ENCODE measurements around the gene RSBN1L.
"Not testable (repeated sequence)": the region's sequence is repeated elsewhere in the genome, so short reads cannot be mapped to it uniquely, and the experiment has no call there.

RSBN1L gene

DNA sequence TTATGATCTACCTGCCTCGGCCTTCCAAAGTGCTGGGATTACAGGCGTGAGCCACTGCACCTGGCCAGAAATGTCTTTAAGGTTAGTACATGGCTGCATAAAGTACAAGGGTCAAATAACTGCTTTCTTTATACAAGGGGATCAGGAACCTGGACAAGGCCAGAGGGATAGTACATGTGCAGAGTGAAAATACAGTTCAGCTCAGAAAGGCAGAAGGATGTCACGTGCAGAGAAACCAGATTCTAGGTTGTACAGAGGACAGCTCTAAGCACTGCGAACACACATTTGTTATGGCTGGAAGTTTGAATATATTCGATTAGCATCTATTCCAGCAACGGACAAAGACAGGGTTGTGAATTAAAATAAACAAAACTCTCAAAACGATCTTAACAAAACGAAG, 6.0 kb upstream of the RSBN1L start:
- DNase-seq: no peak

DNA sequence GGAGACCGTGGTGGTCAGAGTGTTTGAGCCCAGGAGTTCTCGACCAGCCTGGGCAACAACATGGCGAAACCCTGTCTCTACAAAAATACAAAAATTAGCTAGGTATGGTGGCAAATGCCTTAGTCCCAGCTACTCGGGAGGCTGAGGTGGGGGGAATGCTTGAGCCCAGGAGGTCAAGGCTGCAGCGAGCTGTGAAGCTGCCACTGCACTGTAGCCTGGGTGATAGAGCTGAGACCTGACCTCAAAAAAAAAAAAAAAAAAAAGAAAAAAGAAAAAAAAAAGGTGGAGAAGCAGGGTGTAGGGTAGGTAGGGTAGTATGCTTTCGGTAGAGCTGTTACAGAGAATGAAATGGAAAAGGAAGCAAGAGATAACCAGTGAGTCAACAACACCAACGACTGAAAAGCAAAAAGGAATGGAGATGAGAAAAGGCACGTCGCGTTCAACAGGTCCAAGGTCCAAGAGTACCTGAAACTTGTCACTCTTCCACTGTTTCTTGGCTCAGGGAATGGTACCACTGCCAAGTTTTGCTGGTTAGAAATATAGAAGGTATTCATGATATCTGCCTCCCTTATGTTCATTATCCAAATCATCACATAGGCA, 4.3 kb upstream of the RSBN1L start:
- DNase-seq: no peak

DNA sequence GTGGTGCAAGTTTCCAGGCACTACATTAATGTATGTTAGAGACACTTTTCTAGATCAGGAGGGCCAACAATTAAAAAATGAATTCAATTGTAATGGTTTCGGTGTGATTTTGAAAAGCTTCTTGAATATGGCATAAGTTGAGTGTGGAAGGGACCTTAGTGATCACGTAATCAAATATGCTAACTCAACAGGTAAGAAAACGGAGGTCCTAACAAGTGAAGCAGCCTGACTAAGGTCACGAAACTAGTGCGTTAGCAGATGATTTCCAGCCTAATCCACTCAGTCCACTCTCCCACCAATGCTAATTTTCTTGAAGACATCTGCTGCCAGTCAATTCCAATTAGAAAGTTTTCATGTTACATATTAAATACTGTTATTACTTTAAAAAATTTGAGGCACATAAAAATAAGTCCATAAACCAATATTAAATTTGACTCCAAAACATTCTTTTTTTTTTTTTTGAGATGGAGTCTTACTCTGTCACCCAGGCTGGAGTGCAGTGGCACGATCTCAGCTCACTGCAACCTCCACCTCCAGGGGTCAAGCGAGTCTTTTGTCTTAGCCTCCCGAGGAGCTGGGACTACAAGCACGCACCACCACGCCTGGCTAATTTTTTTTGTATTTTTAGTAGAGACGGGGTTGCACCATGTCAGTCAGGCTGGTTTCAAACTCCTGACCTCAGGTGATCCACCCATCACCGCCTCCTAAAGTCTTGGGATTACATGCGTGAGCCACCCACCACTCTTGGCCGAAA, 2.3 kb upstream of the RSBN1L start:
- DNase-seq: peak; percentile 52

DNA sequence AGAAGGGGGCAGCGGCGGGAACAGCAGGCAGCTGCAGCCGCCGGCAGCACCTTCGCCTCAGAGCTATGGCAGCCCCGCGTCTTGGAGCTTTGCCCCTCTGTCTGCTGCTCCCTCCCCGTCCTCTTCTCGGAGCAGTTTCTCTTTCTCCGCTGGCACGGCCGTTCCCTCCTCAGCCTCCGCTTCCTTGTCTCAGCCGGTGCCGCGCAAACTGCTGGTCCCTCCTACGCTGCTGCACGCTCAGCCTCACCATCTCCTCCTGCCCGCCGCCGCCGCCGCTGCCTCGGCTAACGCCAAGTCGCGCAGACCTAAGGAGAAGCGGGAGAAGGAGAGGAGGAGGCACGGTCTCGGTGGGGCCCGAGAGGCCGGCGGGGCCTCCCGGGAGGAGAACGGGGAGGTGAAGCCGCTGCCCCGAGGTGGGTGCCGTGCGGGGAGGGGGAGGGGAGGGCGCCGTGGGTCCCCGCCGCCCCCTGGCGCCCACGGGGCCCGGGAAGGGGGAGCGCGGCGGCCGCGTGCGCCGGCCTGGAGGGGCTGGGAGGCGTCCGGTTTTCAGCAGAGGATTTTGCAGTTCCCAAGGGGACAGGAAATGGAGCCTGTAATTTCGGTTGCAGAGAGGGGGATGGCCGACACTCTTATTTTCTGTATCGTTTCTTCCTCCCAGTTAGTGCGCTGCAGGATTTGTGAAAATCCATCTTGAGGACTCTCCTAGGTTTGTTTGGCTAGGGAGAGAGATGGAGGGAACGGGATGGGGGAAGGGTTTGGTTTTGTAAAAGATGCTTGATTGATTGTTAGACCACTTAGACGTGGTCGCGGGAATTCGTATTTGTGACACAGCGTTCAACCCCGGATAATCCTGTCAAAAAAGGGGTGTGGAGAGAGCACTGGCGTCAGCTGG, 630 bp downstream of the RSBN1L start:
- peak; percentile 93 for DNase-seq

DNA sequence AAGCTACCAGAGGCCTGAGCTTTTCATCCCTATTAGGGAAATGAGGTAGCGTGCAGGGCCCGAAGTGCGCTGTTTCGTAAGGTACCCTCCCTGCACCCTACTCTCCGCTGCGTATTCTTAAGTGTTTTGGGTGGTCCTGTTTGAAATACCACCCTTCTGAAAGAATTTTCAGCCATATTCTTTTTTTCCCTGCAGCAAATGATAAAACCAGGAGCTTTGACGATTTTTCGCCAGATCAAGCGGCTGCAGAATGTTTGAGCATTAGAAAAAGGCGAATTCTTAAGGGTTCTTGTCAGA, 1.2 kb downstream of the RSBN1L start:
- DNase-seq: no peak

DNA sequence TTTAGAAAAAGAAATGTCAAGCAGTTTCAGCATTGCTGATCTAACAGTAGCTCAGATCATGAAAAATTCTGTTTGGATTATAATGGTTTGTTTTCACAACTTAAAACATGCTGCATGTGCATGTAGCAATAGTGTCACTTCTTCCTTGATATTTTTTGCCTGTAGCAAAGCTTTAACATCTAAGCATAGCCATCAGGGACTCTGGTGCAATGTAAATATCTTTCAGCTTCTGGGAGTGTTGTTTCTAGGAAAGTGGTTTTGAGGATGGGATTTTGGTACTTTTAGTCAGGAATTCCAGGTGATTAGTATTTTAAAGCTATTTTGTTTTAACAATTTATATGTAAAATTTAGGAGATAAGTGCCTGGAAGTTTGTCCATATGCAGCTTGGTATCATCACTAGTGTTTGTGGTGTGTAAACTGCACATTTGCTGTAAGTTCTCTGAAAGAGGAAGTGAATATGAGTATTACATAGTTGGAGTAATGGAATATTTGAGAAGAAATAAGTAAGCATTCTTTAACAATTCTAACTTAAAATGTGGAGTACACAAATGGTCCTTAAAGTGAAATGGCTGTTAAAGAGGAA, 1.9 kb downstream of the RSBN1L start:
- peak; percentile 89 for DNase-seq

DNA sequence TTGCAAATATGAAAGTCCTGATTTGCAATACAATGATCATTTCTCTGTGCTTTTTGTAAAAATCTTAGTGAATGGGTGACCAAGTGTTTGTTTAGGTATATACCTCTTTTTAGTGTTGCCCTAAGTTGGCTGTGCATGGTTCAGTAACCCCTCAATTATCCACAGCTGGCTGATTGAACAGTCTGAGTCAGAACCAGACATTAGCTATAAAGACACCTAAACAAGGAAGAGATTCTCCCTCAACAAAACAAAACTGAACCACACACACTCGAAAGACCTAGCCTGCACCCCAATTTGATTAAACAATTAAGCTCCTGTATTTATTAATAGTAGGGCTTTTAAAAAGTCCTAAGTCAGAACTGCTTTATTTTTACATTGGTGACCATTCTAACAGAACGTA, 2.8 kb downstream of the RSBN1L start:
- peak; percentile 61 for DNase-seq

DNA sequence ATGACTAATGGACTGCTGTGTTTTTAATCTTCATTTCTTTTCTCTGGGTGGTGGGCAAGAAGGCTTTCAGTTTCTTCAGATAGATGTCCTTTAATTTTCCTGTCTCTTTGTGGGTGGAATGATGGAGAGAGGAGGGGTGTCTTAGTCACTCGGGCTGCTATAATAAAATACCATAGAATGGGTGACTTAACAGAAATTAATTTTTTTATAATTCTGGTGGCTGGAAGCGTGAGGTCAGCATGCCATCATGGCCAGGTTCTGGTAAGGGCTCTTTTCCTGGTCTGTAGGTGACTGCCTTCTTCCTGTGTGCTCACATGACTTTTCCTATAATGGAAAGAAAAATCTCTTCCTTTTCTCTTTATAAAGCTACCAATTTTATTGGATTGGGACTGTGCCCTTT, 6.3 kb downstream of the RSBN1L start:
- no peak for DNase-seq

DNA sequence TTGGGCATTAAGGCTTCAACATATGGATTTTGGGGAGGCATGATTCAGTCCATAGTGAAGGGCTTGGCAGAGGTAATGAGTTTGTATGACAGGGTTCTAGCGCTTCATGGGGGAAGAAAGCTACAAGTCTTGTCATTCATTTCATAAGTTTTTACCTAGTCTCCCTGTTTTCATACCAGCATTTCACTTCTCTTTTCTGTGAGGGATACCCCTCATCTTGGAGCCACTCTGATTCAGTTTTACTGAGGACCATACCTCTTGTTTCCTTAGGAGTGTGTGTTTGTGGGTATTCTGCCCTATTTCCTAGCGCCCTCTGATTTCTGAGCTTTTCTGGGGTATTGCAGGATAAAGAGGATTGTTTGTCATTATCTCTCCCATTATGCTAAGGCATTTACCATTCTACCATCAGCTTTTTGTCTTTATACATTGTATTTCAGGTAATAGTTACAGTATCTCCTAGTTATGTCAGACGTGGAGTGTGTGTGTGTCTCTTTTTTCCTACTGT, 6.8 kb downstream of the RSBN1L start:
- peak; percentile 49 for DNase-seq

DNA sequence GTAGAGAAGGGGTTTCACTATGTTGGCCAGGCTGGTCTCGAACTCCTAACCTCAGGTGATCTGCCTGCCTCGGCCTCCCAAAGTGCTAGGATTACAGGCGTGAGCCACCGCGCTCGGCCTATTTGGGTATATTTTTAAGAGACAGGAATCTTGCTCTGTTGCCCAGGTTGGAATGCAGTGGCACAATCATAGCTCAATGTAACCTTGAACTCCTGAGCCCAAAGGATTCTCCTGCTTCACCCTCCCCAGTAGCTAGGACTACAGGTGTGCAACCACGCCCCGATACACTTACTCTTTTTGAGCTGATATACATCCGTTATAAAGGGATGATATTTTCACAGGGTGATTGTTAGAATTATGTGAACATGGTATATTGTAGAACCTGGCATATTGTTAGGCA, 7.4 kb downstream of the RSBN1L start:
- not testable (repeated sequence) for DNase-seq

DNA sequence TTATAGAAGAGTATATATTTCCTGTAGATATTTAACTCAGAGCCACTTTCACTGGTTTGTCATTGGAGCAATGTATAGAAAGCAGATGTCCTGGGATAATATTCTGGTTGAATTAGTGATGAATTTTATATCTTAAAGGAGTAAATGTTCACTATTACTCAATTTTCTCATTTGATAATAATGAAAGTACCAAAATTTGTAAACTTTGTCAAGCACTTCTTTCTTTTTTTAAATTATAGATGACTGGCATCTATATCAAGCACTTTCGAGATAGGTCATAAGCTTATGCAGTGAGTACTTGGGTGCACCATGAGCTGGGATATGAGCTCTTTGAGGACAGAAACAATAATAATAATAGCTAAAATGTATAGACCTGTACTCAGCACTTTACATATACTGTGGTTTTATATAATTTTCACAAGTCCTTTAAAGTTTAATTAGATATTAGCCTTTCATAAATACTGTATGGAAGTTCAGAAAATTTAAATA, 11.3 kb downstream of the RSBN1L start:
- DNase-seq: no peak

DNA sequence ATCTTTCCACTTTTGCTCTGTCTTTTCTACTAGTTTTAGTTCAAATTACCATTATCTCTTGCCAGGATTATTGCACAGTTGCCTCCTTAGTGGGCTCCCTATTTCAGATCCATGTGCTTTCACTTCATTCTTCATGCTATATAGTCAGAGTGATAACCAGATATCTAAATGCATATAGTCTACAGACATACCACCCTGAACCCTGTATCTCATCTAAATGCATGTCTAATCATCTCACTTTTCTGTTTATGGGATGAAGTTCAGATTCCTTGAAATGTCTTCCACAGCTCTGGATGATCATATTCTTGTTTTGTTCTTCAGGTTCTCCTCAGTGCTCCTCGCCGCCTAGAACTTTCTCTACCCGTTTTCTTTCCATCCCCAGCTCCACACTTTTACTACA, 13.8 kb downstream of the RSBN1L start:
- DNase-seq: peak; percentile 67

DNA sequence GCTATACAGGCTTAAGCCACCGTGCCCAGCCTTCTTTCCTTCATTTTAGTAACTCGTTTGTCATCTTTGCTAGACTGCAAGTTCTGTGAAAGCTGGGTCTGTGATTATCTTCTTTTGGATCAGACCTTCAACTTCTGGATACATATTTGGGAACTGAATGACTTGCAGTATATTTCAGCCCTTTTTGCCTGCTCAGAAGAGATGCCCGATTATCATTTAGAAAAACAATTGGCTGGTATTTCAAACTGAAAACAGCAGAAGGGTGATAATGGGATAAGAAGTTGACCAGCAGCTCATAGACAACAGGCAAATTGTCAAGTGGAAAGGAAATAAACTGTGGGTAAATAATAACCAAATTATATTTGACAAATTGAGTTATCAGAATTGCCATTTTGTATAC, 14.6 kb downstream of the RSBN1L start:
- peak; percentile 86 for DNase-seq

DNA sequence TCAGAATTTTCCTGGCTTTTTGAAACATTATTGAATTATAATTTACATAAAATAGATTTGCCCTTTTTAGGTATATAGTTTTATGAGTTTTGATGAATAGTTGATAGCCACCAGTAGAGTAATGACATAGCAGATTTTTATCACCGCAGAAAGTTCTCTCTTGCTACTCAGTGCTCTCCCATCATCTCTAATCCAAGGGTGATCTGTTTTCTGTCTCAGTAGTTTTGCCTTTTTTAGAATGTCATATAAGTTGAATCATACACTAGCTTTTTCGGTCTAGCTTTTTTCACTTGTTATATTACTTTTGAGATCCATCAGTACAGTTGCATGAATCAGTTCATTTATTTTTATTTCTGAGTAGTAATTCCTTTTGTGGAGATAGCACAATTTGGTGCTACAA, 17.9 kb downstream of the RSBN1L start:
- DNase-seq: peak; percentile 63

DNA sequence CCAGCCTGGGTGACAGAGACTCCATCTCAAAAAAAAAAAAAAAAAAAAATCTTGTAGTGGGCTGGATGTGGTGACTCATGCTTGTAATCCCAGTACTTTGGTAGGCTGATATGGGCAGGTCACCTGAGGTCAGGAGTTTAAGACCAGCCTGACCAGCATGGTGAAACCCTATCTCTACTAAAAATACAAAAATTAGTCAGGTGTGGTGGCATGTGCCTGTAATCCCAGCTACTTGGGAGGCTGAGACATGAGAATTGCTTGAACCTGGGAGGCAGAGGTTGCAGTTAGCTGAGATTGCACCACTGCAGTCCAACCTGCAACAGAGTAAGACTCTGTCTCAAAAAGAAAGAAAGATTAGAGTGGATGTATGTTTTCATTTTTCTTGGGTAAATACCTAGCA, 18.7 kb downstream of the RSBN1L start:
- peak; percentile 84 for DNase-seq

DNA sequence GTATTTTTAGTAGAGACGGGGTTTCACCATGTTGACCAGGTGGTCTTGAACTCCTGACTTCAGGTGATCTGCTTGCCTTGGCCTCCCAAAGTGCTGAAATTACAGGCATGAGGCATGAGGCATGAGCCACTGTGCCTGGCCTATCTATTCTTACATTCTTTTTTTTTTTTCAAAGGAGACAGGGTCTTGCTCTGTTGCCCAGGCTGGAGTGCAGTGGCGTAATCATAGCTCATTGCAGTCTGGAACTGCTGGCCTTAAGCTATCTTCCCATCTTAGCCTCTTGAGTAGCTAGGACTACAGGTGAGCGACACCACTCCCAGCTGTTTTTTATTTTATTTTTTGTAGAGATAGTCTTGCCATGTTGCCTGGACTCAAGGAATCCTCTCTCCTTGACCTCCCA, 20.5 kb downstream of the RSBN1L start:
- DNase-seq: no peak

DNA sequence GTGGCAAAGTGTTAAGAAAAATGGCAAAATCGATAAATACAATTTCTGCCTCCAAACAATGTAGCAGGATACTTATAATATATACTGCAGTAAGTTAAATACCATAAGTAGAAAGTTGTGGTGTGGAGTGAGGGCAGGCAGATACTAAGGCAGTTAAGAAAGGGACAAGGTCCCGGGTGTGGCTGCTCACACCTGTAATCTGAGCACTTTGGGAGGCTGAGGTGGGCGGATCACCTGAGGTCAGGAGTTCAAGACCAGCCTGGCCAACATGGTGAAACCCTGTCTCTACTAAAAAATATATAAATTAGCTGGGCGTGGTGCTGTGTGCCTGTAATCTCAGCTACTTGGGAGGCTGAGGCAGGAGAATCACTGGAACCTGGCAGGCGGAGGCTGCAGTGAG, 21.3 kb downstream of the RSBN1L start:
- DNase-seq: not testable (repeated sequence)

DNA sequence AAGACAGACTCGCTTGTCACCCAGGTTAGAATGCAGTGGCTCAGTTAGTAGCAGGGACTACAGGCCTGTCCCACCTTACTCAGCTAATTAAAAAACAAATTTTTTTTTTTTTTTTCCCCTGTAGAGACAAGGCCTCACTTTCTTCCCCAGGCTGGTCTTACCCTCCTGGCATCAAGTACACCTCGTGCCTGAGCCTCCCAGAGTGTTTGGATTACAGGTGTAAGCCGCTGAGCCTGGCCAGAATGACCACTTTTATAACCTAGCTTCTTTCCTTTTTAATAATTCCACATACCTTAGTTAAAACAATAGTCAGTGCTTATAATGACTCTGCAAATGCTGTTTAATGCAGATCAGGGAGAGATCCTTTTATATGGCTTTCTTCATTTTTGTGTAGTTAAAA, 31.3 kb downstream of the RSBN1L start:
- DNase-seq: no peak

DNA sequence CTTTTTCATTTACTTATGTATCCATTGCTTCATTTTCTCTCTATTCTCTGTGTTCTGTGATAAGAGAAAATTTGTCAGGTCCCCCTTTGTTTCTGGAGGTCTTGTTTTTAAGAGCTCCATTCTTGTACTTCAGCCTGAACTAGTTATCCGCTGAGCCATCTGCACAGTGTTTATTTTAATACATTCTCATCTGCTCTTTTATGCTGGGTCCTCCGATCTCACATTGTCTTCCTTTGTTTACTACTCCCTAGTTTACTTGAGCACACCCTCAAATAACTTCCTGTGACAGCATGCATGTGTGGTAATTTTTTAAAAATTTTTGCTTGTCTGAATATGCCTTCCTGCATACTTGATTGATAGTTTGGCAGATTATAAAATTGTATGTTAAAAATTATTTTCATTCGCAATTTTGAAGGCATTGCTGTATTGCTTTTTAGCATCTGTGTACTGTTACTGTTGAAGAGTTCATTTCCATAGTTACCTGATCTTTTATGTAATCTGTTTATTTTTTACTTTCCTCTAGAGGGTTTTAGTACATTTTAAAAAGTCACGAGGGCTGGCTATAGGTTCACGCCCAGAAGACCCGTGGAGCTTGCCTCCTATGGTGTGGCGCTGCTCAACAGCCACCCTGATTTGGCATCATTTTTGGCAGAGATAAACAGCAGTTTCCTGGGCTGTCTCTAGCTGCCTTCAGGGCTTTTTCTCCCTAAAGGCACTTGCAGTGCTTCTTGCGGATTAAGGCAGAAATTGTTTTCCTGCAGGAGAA, 31.9 kb downstream of the RSBN1L start:
- DNase-seq: peak; percentile 93

DNA sequence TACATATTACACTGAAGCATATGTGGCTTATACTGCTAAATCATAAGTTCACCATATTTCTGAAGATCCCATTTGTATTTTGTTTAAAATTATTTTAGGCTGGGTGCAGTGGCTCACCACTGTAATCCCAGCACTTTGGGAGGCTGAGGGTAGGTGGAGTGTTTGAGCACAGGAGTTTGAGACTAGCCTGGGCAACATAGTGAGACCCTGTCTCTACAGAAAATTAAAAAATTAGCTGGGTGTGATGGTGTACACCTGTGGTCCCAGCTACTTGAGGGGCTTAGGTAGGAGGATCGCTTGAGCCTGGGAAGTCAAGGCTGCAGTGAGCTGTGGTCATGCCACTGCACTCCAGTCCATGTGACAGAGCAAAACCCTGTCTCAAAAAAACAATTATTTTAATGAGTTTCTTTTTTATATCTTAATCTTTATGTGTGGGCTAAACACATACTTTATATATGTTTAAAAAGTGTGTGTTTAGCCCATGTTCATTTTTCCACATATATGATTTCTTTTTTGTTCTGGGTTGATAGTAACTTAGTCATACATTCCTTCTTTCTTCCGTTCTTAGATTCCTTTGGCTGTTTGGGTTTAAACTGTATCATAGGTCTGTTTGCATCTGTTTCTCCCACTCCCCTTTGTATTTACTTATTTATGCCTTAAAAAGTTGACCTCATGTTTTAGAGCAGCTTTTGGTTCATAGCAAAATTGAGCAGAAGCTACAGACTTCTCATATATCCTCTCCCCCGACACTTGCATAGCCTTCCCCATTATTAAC, 33.5 kb downstream of the RSBN1L start:
- DNase-seq: no peak

DNA sequence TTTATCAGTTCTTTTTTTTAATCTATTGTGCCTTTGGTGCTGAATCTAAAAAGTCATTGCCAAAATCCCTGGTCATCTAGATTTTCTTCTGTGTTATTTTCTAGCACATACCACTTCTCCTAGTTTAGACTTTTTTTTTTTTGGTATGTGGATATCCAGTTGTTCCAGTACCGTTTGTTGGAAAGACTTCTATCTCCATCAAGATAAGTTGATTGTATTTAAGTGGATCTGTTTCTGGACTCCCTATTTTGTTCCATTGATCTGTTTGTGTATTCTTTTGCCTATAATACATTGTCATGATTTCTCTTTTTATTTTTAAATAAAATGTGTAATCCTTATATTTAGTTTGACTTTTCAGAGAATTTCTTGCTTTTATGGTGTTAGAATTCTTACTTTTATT, 35.5 kb downstream of the RSBN1L start:
- DNase-seq: no peak

All from OCI-M1 (cell line).